GM06990 (cell line): ENCODE data around the gene PLS3.
"Not testable (repeated sequence)": the region's sequence is repeated elsewhere in the genome, so short reads cannot be mapped to it uniquely, and the experiment has no call there.

ENCODE experiments used
- DNase-seq: peaks from one replicate; pipeline ENCODE4 v3.0.0-alpha.2; 2011; ENCODE audit not compliant: insufficient read length; ENCODE audit errors: extremely low read depth
- H3K27me3 ChIP-seq: replicated peaks from 2 replicates; pipeline ENCODE4 v1.6.0; 2011; ENCODE audit warnings: low read length; ENCODE audit not compliant: control insufficient read depth, insufficient read depth
- H3K36me3 ChIP-seq: 2 replicates; pipeline ENCODE4 v1.5.1; 2011; ENCODE audit warnings: low read length; ENCODE audit not compliant: control insufficient read depth, insufficient read depth
- H3K4me3 ChIP-seq: replicated peaks from 2 replicates; pipeline ENCODE4 v1.5.1; 2011; ENCODE audit warnings: low read depth, mild to moderate bottlenecking, control low read depth, low read length
- TF ChIP-seq, protein P1 (sequence below): IDR thresholded peaks from 2 replicates; pipeline ENCODE4 v1.5.1; 2011; ENCODE audit warnings: low read length, control low read depth, mild to moderate bottlenecking, inconsistent platforms; ENCODE audit not compliant: insufficient read depth, poor library complexity, severe bottlenecking

Gene PLS3

DNA sequence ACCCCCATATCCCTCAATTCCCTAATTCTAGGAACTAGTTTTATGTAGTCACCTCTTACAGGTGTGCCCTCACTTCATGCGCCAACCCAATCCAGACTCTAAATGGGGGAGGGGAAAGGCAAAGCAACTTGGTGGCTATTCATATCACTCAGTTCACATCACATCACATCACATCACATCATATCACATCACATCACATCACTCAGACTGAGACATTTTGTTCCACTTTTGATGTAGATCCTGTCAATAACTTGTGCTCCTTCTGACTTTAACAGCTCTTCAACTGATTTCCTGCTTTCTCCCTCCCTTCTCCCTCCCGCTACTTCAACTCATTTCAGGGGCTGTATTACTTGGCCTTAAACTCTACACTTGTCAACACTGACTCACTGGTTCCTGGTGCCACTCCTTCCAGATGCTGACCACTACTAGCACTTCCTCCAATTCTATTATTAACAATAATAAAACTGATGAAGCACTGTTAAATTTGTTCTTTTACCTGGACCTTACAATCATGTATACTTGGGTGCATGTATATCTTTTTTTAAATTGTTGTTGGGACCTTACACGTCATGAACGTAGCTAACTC lies 29.1 kb upstream of the PLS3 start:
- no peak overlapping the region for H3K4me3 ChIP-seq
- no peaks in the 10 kb centered on the region for H3K36me3 ChIP-seq
- no peak for DNase-seq
- TF ChIP-seq, protein P1, sequence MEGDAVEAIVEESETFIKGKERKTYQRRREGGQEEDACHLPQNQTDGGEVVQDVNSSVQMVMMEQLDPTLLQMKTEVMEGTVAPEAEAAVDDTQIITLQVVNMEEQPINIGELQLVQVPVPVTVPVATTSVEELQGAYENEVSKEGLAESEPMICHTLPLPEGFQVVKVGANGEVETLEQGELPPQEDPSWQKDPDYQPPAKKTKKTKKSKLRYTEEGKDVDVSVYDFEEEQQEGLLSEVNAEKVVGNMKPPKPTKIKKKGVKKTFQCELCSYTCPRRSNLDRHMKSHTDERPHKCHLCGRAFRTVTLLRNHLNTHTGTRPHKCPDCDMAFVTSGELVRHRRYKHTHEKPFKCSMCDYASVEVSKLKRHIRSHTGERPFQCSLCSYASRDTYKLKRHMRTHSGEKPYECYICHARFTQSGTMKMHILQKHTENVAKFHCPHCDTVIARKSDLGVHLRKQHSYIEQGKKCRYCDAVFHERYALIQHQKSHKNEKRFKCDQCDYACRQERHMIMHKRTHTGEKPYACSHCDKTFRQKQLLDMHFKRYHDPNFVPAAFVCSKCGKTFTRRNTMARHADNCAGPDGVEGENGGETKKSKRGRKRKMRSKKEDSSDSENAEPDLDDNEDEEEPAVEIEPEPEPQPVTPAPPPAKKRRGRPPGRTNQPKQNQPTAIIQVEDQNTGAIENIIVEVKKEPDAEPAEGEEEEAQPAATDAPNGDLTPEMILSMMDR: no peak
- H3K27me3 ChIP-seq: no peaks in the 10 kb centered on the region

GRCh38 chrX:115533485-115533884 lies 27.5 kb upstream of the PLS3 start:
- H3K4me3 ChIP-seq: no peak overlapping the region
- TF ChIP-seq, protein P1: no peak
- no peaks in the 10 kb centered on the region for H3K27me3 ChIP-seq
- no peaks in the 10 kb centered on the region for H3K36me3 ChIP-seq
- no peak for DNase-seq

DNA sequence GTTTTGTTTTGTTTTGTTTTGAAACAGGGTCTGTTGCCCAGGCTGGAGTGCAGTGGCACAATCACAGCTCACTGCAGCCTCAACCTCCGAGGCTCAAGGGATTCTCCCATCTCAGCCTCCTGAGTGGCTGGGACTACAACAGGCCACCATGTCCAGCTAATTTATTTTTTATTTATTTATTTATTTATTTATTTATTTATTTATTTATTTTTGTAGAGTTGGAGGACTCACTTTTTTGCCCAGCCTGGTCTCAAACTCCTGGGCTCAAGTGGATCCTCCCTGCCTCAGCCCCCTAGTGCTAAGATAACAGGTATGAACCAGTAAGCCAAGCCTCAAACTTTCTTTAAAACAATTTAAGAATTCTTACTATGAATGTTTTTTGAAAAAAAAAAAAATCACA lies 26.6 kb upstream of the PLS3 start:
- Histone ChIP-seq H3K36me3 (no peaks in the 10 kb centered on the region), H3K4me3 (no peak overlapping the region), H3K27me3 (no peaks in the 10 kb centered on the region)
- TF ChIP-seq, protein P1: no peak
- DNase-seq: no peak

DNA sequence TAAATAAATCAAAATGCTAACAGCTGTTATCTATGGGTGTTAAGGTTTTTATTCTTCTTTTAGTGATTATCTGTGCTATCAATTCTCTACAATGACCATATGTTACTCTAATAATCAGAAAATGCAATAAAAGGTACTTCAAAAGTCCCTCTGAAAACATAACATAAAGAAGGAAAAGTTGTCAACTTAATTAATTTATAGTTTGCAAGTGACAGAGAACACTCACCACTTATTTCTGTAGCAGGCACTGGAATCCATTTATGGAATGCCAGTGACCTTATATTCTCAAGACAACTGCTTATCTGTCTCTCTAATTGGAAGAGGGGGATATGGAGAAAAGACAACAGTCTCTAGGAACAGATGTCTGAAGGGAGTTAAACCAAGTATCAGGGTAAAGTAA lies 25.6 kb upstream of the PLS3 start:
- TF ChIP-seq, protein P1: no peak
- no peak for DNase-seq
- H3K36me3 ChIP-seq: no peaks in the 10 kb centered on the region
- H3K4me3 ChIP-seq: no peak overlapping the region
- H3K27me3 ChIP-seq: no peaks in the 10 kb centered on the region

GRCh38 chrX:115535844-115536243 lies 25.1 kb upstream of the PLS3 start:
- no peak for DNase-seq
- Histone ChIP-seq H3K27me3 (no peaks in the 10 kb centered on the region), H3K36me3 (no peaks in the 10 kb centered on the region), H3K4me3 (no peak overlapping the region)
- TF ChIP-seq, protein P1: no peak

DNA sequence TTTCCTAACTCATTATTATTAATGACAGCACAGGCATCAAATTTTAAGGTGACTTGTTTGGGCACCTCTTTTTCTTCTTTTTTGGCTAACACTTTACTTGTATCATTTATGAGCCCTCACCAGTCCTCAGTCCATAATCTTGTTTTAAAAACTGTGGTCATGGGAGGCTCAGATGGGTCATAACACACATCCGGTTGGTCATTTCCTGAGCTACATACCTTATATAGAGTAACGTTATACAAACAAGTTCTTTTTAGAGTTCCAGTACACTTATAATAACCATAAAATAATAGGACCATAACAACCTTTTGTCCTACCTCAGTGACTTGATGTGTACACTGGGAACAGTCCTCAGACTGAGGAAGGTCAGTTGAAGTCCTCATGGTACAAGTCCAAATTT lies 21.1 kb upstream of the PLS3 start:
- no peak for DNase-seq
- TF ChIP-seq, protein P1: no peak
- Histone ChIP-seq H3K36me3 (no peaks in the 10 kb centered on the region), H3K4me3 (no peak overlapping the region), H3K27me3 (no peaks in the 10 kb centered on the region)

DNA sequence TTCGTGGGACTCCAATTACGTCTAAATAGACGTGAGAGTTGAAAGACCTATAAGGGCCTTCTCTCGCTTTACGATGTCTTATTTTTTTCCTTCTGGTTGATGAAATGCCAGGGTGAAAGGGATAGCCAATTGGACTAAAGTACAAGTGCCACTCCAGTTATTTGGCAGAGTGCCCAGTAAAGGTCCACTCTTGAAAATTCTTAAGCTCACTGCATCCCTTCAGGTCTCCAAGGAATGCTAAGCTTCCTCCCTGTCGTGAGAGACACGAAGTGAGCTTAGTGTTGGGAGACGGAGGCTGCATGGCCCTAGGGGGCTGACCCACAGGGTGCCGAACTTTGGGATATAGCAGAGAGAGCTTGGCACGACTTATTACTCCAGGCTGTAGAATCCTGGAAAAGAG lies 19.9 kb upstream of the PLS3 start:
- not testable (repeated sequence) for H3K27me3 ChIP-seq, DNase-seq, H3K4me3 ChIP-seq, H3K36me3 ChIP-seq
